Measurements from ENCODE around the gene TEX14. TPM values are rescaled to one million over a fixed set of nuclear protein-coding genes. Genes with fewer than 3 reads are reported as not detected.

The TEX14 gene
- total RNA-seq, 1 experiment from 2014 or later, result 0.31 TPM

DNA sequence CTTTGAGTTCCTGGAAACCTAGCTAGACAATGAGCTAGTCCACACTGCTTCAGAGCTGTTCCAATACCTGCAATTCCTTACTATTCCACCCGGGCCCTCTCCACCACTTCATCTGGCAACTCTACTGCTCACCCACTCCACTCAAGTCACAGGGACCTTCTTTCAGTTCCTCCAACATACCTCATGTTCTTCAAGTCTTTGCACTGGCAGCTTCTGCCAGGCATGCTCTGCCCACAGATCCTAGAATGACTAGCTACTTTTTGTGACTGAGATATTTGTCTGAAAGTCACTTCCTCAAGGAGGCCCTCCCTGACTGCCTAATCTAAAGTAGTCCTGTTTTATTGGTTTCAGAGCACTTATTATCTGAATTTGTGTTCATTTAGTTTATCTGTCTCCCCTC, 86.4 kb downstream of the TEX14 start:
- Mint-ChIP-seq H3K9me3 (peaks cover 2 to 3% of the 10 kb centered on the region in 2 experiments; a peak in 3 of 5 replicates), H3K4me3 (no peak overlapping the region), H3K4me1 (peaks cover 9 to 10% of the 10 kb centered on the region in 2 experiments), H3K27me3 (ENCODE audit: low read depth) (peaks cover 4% of the 10 kb centered on the region), H3K27ac (no peak overlapping the region; a peak in 1 of 7 replicates), H3K36me3 (ENCODE audit: insufficient read depth in 1 of 3, low read depth in 3 of 3) (peaks cover 0 to 3% (median 0%) of the 10 kb centered on the region in 3 experiments; a peak in 1 of 7 replicates)
- TF ChIP-seq, protein P1, sequence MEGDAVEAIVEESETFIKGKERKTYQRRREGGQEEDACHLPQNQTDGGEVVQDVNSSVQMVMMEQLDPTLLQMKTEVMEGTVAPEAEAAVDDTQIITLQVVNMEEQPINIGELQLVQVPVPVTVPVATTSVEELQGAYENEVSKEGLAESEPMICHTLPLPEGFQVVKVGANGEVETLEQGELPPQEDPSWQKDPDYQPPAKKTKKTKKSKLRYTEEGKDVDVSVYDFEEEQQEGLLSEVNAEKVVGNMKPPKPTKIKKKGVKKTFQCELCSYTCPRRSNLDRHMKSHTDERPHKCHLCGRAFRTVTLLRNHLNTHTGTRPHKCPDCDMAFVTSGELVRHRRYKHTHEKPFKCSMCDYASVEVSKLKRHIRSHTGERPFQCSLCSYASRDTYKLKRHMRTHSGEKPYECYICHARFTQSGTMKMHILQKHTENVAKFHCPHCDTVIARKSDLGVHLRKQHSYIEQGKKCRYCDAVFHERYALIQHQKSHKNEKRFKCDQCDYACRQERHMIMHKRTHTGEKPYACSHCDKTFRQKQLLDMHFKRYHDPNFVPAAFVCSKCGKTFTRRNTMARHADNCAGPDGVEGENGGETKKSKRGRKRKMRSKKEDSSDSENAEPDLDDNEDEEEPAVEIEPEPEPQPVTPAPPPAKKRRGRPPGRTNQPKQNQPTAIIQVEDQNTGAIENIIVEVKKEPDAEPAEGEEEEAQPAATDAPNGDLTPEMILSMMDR (conservative IDR thresholded peaks at IDR 0.05), result no peak
- H2BK20ac ChIP-seq (ENCODE audit: low read depth, low read length, poor library complexity, severe bottlenecking), result no peak overlapping the region
- H3K27me3 ChIP-seq (ENCODE audit: insufficient read depth, low read length), result no peaks in the 10 kb centered on the region
- H2AK5ac ChIP-seq (ENCODE audit: insufficient read length, low read length), result no peak overlapping the region
- H3K18ac ChIP-seq (ENCODE audit: insufficient read length, low read depth, low read length), result no peak overlapping the region
- H4K5ac ChIP-seq (ENCODE audit: insufficient read length, low read depth, low read length), result no peak overlapping the region
- no peaks in the 10 kb centered on the region for H3K23me2 ChIP-seq (ENCODE audit: insufficient read length, low read depth, low read length, poor library complexity, severe bottlenecking)
- WGBS (ENCODE audit: extremely low coverage, insufficient read length, low lambda C conversion rate), result no CpG with 5 or more reads among the region's 1 CpG
- H3K4me2 ChIP-seq (ENCODE audit: insufficient read depth, insufficient read length, low read length), result no peak overlapping the region
- H3K4ac ChIP-seq (ENCODE audit: low read depth, low read length), result no peak overlapping the region
- H3K9ac ChIP-seq (ENCODE audit: extremely low read depth, insufficient read length, low read length), result no peak overlapping the region
- no peaks in the 10 kb centered on the region for H3K79me2 ChIP-seq (ENCODE audit: insufficient read depth, low read length)
- no peaks in the 10 kb centered on the region for H4K20me1 ChIP-seq (ENCODE audit: control insufficient read depth, insufficient read depth, insufficient read length)
- H3K4me1 ChIP-seq (ENCODE audit: insufficient read depth, low read length), result no peaks in the 10 kb centered on the region
- H3T11ph ChIP-seq (ENCODE audit: low read length), result no peak overlapping the region
- no peak overlapping the region for H2BK5ac ChIP-seq (ENCODE audit: insufficient read length, low read length)
- no peaks in the 10 kb centered on the region for H3K79me1 ChIP-seq (ENCODE audit: insufficient read depth, low read depth, low read length, poor library complexity, severe bottlenecking)
- DNase-seq, result no peak
- no peak overlapping the region for H3K56ac ChIP-seq (ENCODE audit: insufficient read length, low read depth, low read length)
- H2BK12ac ChIP-seq (ENCODE audit: insufficient read length, low read depth, low read length), result no peak overlapping the region
- no peak overlapping the region for H2BK120ac ChIP-seq (ENCODE audit: low read depth, low read length, poor library complexity, severe bottlenecking)
- no peak overlapping the region for H3K23ac ChIP-seq (ENCODE audit: insufficient read length, low read depth, low read length)
- H2BK15ac ChIP-seq (ENCODE audit: low read depth, low read length), result no peak overlapping the region
- no peak overlapping the region for H3K27ac ChIP-seq (ENCODE audit: insufficient read length, low read depth, low read length)
- H2AFZ ChIP-seq (ENCODE audit: low read length), result no peak overlapping the region
- no peak overlapping the region for H3K14ac ChIP-seq (ENCODE audit: insufficient read depth, low read length)
- H4K8ac ChIP-seq (replicated peaks; ENCODE audit: insufficient read length, low read depth, low read length), result no peak overlapping the region
- H4K91ac ChIP-seq (ENCODE audit: insufficient read length, low read depth, low read length), result no peak overlapping the region
- no peaks in the 10 kb centered on the region for H3K9me3 ChIP-seq (ENCODE audit: control insufficient read depth, low read depth, low read length)
